Endodermal cell (in vitro differentiated cells): Measurements from ENCODE around the gene AK4. TPM values are rescaled to one million over a fixed set of nuclear protein-coding genes. Genes with fewer than 3 reads are reported as not detected.

ENCODE experiments used
- DNase-seq: peaks from one replicate; pipeline ENCODE4 v3.0.0-alpha.2; 2017
- H3K27ac ChIP-seq: 2 replicates; pipeline ENCODE4 v1.5.1; 2013; ENCODE audit warnings: mild to moderate bottlenecking, low read depth, low read length, moderate library complexity
- H3K27me3 ChIP-seq: 2 replicates; pipeline ENCODE4 v1.6.1; 2013; ENCODE audit warnings: mild to moderate bottlenecking, low read length, moderate library complexity; ENCODE audit not compliant: insufficient read depth, control insufficient read depth, poor library complexity, severe bottlenecking
- H3K36me3 ChIP-seq: 2 replicates; pipeline ENCODE4 v1.7.0; 2013; ENCODE audit warnings: mild to moderate bottlenecking, low read length, moderate library complexity; ENCODE audit not compliant: control insufficient read depth, insufficient read depth
- H3K4me1 ChIP-seq: one replicate; pipeline ENCODE4 v1.7.0; 2013; ENCODE audit warnings: low read length; ENCODE audit not compliant: control insufficient read depth, insufficient read depth
- H3K4me3 ChIP-seq: 2 replicates; pipeline ENCODE4 v1.5.1; 2013; ENCODE audit warnings: mild to moderate bottlenecking, low read length, moderate library complexity
- H3K9ac ChIP-seq: 2 replicates; pipeline ENCODE4 v1.6.1; 2013; ENCODE audit warnings: mild to moderate bottlenecking, low read length, moderate library complexity; ENCODE audit not compliant: poor library complexity, severe bottlenecking; ENCODE audit errors: extremely low read depth
- H3K9me3 ChIP-seq: 2 replicates; pipeline ENCODE4 v1.6.1; 2013; ENCODE audit warnings: mild to moderate bottlenecking, low read length, moderate library complexity; ENCODE audit not compliant: control insufficient read depth
- H3K27ac Mint-ChIP-seq: 2 replicates; pipeline ENCODE4 v1.8.0; 2020; ENCODE audit warnings: mixed read lengths
- H3K27me3 Mint-ChIP-seq: 2 replicates; pipeline ENCODE4 v1.8.0; 2021; ENCODE audit warnings: mild to moderate bottlenecking, mixed read lengths; ENCODE audit not compliant: insufficient read depth
- H3K36me3 Mint-ChIP-seq: 2 replicates; pipeline ENCODE4 v1.8.0; 2020; ENCODE audit warnings: low read depth, mixed read lengths
- H3K4me1 Mint-ChIP-seq: 2 replicates; pipeline ENCODE4 v1.8.0; 2020; ENCODE audit warnings: mixed read lengths
- H3K4me3 Mint-ChIP-seq: 2 replicates; pipeline ENCODE4 v1.8.0; 2020; ENCODE audit warnings: mild to moderate bottlenecking, moderate library complexity, mixed read lengths
- H3K9me3 Mint-ChIP-seq: 2 replicates; pipeline ENCODE4 v1.8.0; 2020; ENCODE audit warnings: mild to moderate bottlenecking, mixed read lengths
- CTCF ChIP-seq: fragments of 200-600 bp; sonication (generic); conservative IDR thresholded peaks from 2 replicates; pipeline ENCODE4 v1.5.0; 2021; ENCODE audit warnings: antibody characterized with exemption, mild to moderate bottlenecking
- WGBS, 2 experiments: methylation state at CpG; one replicate each; pipeline versions ENCODE4 v1.1.5 to v1.1.7; 2013; ENCODE audit warnings: missing lambda C conversion rate in 2 of 2, mixed read lengths in 1 of 2; ENCODE audit not compliant: insufficient coverage in 1 of 2, insufficient read length in 1 of 2; 5-methylcytosine and 5-hydroxymethylcytosine counted together
- total RNA-seq, 2 donors: library from RNA; stranded (reverse); fragmentation: NEBNext Ultra II Directional in 1 of 2; extraction: Animal tissue kit (Norgen Biotek cat#: 25700) in 1 of 2; gene quantifications; 2 replicates in 1 of 2; 3 replicates in 1 of 2; pipeline ENCODE4 v1.2.1, GENCODE V29; 2021

The AK4 gene
- total RNA-seq, 2 donors from 2014 or later: 118 to 139 TPM

- 94 to 100% methylated on average over 3 to 4 of the region's 4 CpGs for WGBS, 2 experiments
- H3K4me3 ChIP-seq: no peak overlapping the region
- peaks cover 54% of the 10 kb centered on the region for H3K36me3 Mint-ChIP-seq
Observed at GRCh38 chr1:65197636-65198035, 49.6 kb downstream of the AK4 start.

GRCh38 chr1:65198096-65198495, 50.1 kb downstream of the AK4 start:
- Histone ChIP-seq H3K36me3 (peaks cover 62% of the 10 kb centered on the region), H3K4me1 (no peaks in the 10 kb centered on the region), H3K27me3 (no peaks in the 10 kb centered on the region), H3K9ac (no peak overlapping the region), H3K4me3 (no peak overlapping the region), H3K27ac (no peak overlapping the region), H3K9me3 (peaks cover 5% of the 10 kb centered on the region)
- H3K27ac Mint-ChIP-seq: no peak overlapping the region
- peaks cover 49% of the 10 kb centered on the region for H3K36me3 Mint-ChIP-seq
- H3K27me3 Mint-ChIP-seq: no peaks in the 10 kb centered on the region
- H3K4me3 Mint-ChIP-seq: no peak overlapping the region
- WGBS, 2 experiments: 75% methylated on average over 1 of the region's 1 CpG; no CpG with 5 or more reads in 1 of the 2 experiments
- no peak for DNase-seq
- no peak for TF ChIP-seq CTCF
- H3K9me3 Mint-ChIP-seq: no peaks in the 10 kb centered on the region
- H3K4me1 Mint-ChIP-seq: peaks cover 2% of the 10 kb centered on the region

More at GRCh38 chr1:65197636-65198035, 49.6 kb downstream of the AK4 start:
- peaks cover 10% of the 10 kb centered on the region for H3K9me3 ChIP-seq
- H3K27me3 Mint-ChIP-seq: no peaks in the 10 kb centered on the region
- H3K27me3 ChIP-seq: no peaks in the 10 kb centered on the region
- no peak overlapping the region for H3K27ac ChIP-seq
- no peak overlapping the region for H3K9ac ChIP-seq
- peaks cover 63% of the 10 kb centered on the region for H3K36me3 ChIP-seq
- H3K4me3 Mint-ChIP-seq: no peak overlapping the region
- TF ChIP-seq CTCF: no peak
- no peaks in the 10 kb centered on the region for H3K9me3 Mint-ChIP-seq
- DNase-seq: no peak
- H3K4me1 Mint-ChIP-seq: peaks cover 2% of the 10 kb centered on the region
- no peak overlapping the region for H3K27ac Mint-ChIP-seq
- no peaks in the 10 kb centered on the region for H3K4me1 ChIP-seq

- no peak overlapping the region for H3K27ac ChIP-seq
- no peaks in the 10 kb centered on the region for H3K9me3 Mint-ChIP-seq
- TF ChIP-seq CTCF: no peak
- no peaks in the 10 kb centered on the region for H3K27me3 Mint-ChIP-seq
- no peaks in the 10 kb centered on the region for H3K9me3 ChIP-seq
- no peak overlapping the region for H3K4me3 ChIP-seq
- no peak overlapping the region for H3K9ac ChIP-seq
- H3K4me3 Mint-ChIP-seq: no peak overlapping the region
- H3K27ac Mint-ChIP-seq: no peak overlapping the region
- H3K27me3 ChIP-seq: no peaks in the 10 kb centered on the region
- 97 to 100% methylated on average over 2 of the region's 2 CpGs for WGBS, 2 experiments
- H3K36me3 ChIP-seq: peaks cover 47% of the 10 kb centered on the region
- H3K4me1 Mint-ChIP-seq: peaks cover 2% of the 10 kb centered on the region
- H3K4me1 ChIP-seq: no peaks in the 10 kb centered on the region
- peaks cover 42% of the 10 kb centered on the region for H3K36me3 Mint-ChIP-seq
- DNase-seq: no peak
Observed at GRCh38 chr1:65200411-65200810, 52.4 kb downstream of the AK4 start.
